HepG2 (cell line): ENCODE data around the gene AKR1A1. TPM values are rescaled to one million over a fixed set of nuclear protein-coding genes. Genes with fewer than 3 reads are reported as not detected.

Source experiments
- CEBPG ChIP-seq: IDR thresholded peaks from 2 replicates; pipeline ENCODE4 v1.6.1; 2016
- HMG20B ChIP-seq: conservative IDR thresholded peaks from 2 replicates; pipeline ENCODE4 v1.6.1; 2016; ENCODE audit warnings: missing genetic modification reagents, missing compliant biosample characterization
- HMGXB3 ChIP-seq: sonication (generic); formaldehyde crosslinking; IDR thresholded peaks from 2 replicates; pipeline ENCODE4 v1.4.0; 2020; ENCODE audit warnings: missing genetic modification reagents, borderline replicate concordance
- KAT2B ChIP-seq: fragments of 150-350 bp; IDR thresholded peaks from 2 replicates; pipeline ENCODE4 v1.6.1; 2014; ENCODE audit warnings: low read depth, low read length, borderline replicate concordance
- MLX ChIP-seq: IDR thresholded peaks from 2 replicates; pipeline ENCODE4 v1.6.1; 2016
- SOX5 ChIP-seq: IDR thresholded peaks from 2 replicates; pipeline ENCODE4 v1.6.1; 2016; ENCODE audit warnings: borderline replicate concordance
- ZFP90 ChIP-seq: sonication (generic); formaldehyde crosslinking; IDR thresholded peaks from 2 replicates; pipeline ENCODE4 v1.8.0; 2022; ENCODE audit warnings: missing genetic modification reagents, mild to moderate bottlenecking, inconsistent platforms, borderline replicate concordance
- ZHX1 ChIP-seq: sonication (generic); formaldehyde crosslinking; IDR thresholded peaks from 2 replicates; pipeline ENCODE4 v1.8.1; 2022; ENCODE audit warnings: low read depth, mild to moderate bottlenecking, missing genetic modification reagents
- ZMYM4 ChIP-seq: sonication (generic); formaldehyde crosslinking; IDR thresholded peaks from 2 replicates; pipeline ENCODE4 v1.8.1; 2023; ENCODE audit warnings: mild to moderate bottlenecking, missing genetic modification reagents
- ZNF253 ChIP-seq: sonication (generic); formaldehyde crosslinking; IDR thresholded peaks from 2 replicates; pipeline ENCODE4 v1.8.0; 2022; ENCODE audit warnings: mild to moderate bottlenecking, missing genetic modification reagents, borderline replicate concordance
- ZNF34 ChIP-seq: sonication (generic); formaldehyde crosslinking; IDR thresholded peaks from 2 replicates; pipeline ENCODE4 v1.4.0; 2020; ENCODE audit warnings: mild to moderate bottlenecking, missing genetic modification reagents, borderline replicate concordance
- ZNF510 ChIP-seq: sonication (generic); formaldehyde crosslinking; IDR thresholded peaks from 2 replicates; pipeline ENCODE4 v1.4.0; 2020; ENCODE audit warnings: low read depth, mild to moderate bottlenecking, missing genetic modification reagents
- ZNF607 ChIP-seq: sonication (generic); formaldehyde crosslinking; IDR thresholded peaks from 2 replicates; pipeline ENCODE4 v1.5.1; 2020; ENCODE audit warnings: missing genetic modification reagents, mild to moderate bottlenecking, borderline replicate concordance
- ZNF644 ChIP-seq: IDR thresholded peaks from 2 replicates; pipeline ENCODE4 v1.6.1; 2016; ENCODE audit warnings: low read depth
- ZSCAN31 ChIP-seq: sonication (generic); formaldehyde crosslinking; IDR thresholded peaks from 2 replicates; pipeline ENCODE4 v1.5.0; 2020; ENCODE audit warnings: low read depth, mild to moderate bottlenecking, missing genetic modification reagents
- polyA plus RNA-seq, 8 experiments: library from polyadenylated mRNA; depleted of rRNA in 3 of 8; stranded (reverse) in 7 of 8; unstranded in 1 of 8; fragments of >200 nt; fragmentation: Illumina TruSeq in 4 of 8; extraction: Trizol in 4 of 8; gene quantifications; 2 replicates each; pipeline versions ENCODE4 v1.2.1 to v1.2.3, GENCODE V29; 2011 to 2016; ENCODE audit warnings: low read depth in 4 of 8, missing spikeins in 1 of 8, mixed read lengths in 1 of 8; ENCODE audit not compliant: insufficient read depth in 1 of 8
- total RNA-seq, 5 experiments: library from RNA; depleted of rRNA; stranded (reverse); fragments of >200 nt; fragmentation: Illumina TruSeq; extraction: Trizol; gene quantifications; 2 replicates each; pipeline ENCODE4 v1.2.3, GENCODE V29; 2016; ENCODE audit warnings: low read depth in 1 of 5
- TF ChIP-seq, protein P1 (sequence below): sonication (generic); formaldehyde crosslinking; conservative IDR thresholded peaks from 2 replicates; pipeline ENCODE4 v1.4.0; 2020; ENCODE audit warnings: missing genetic modification reagents
- TF ChIP-seq, protein P2 (sequence below): sonication (generic); formaldehyde crosslinking; IDR thresholded peaks from 2 replicates; pipeline ENCODE4 v1.5.0; 2020; ENCODE audit warnings: mild to moderate bottlenecking, missing genetic modification reagents, borderline replicate concordance

The AKR1A1 gene
- total and polyA plus RNA-seq, 2 of the 13 experiments (the other 11 are each of a cell fraction or from before 2014, with no cell fraction given), result 181 to 217 TPM

DNA sequence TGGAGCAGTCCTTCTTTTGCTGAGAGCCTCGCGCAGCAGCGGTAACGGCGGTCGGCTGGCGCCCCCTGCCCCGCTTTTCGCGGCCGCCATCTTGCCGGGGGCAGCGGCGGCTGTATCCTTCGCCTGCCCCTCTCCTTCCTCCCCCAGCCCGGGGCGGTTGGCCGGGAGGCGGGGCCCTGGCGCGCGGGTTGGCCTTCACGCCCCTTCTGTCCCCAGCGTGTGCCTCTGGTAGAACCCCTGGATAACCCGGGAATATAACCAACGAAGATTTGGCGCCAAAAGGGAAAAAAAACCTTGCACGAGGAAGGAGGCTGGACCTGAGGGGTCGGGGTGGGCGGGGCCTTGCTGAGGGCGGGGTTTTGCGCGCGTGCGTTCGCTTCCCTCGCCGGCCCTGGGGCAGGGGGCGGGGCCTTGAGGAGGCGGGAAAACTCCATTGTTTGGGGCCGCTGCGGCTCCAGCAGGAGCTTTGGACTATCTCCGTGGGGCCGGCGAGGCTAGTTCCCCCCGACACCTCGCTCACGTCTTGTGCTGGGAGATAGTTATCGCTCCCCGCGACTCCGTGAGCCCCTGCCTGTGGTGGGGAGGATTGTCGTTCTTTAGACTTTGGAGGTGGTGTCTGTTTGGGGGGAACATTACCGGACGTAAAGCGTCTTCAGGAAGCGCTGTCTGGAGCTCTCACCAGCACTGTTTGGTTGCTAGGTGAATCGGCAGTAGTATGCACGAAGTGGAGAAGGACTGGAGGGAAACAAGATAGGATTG is 33.9 kb downstream of the AKR1A1 start (continued):
- TF ChIP-seq KAT2B (no peak), ZFP90 (CRISPR knock-in tag) (no peak), ZNF644 (CRISPR knock-in tag) (no peak), ZNF607 (CRISPR knock-in tag) (0 out of 2 replicates have a peak, but pooled peaks have one; percentile 6), ZSCAN31 (CRISPR knock-in tag) (no peak), ZMYM4 (CRISPR knock-in tag) (no peak), HMGXB3 (no peak), CEBPG (CRISPR knock-in tag) (no peak), ZNF34 (CRISPR knock-in tag) (no peak), SOX5 (0 out of 2 replicates have a peak, but pooled peaks have one; percentile 36), ZNF510 (no peak), ZNF253 (CRISPR knock-in tag) (no peak), HMG20B (no peak), ZHX1 (CRISPR knock-in tag) (peak; percentile 67), MLX (CRISPR knock-in tag) (no peak)
- TF ChIP-seq, protein P1, sequence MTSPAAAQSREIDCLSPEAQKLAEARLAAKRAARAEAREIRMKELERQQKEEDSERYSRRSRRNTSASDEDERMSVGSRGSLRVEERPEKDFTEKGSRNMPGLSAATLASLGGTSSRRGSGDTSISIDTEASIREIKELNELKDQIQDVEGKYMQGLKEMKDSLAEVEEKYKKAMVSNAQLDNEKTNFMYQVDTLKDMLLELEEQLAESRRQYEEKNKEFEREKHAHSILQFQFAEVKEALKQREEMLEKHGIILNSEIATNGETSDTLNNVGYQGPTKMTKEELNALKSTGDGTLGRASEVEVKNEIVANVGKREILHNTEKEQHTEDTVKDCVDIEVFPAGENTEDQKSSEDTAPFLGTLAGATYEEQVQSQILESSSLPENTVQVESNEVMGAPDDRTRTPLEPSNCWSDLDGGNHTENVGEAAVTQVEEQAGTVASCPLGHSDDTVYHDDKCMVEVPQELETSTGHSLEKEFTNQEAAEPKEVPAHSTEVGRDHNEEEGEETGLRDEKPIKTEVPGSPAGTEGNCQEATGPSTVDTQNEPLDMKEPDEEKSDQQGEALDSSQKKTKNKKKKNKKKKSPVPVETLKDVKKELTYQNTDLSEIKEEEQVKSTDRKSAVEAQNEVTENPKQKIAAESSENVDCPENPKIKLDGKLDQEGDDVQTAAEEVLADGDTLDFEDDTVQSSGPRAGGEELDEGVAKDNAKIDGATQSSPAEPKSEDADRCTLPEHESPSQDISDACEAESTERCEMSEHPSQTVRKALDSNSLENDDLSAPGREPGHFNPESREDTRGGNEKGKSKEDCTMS (CRISPR knock-in tag), result no peak
- TF ChIP-seq, protein P2, sequence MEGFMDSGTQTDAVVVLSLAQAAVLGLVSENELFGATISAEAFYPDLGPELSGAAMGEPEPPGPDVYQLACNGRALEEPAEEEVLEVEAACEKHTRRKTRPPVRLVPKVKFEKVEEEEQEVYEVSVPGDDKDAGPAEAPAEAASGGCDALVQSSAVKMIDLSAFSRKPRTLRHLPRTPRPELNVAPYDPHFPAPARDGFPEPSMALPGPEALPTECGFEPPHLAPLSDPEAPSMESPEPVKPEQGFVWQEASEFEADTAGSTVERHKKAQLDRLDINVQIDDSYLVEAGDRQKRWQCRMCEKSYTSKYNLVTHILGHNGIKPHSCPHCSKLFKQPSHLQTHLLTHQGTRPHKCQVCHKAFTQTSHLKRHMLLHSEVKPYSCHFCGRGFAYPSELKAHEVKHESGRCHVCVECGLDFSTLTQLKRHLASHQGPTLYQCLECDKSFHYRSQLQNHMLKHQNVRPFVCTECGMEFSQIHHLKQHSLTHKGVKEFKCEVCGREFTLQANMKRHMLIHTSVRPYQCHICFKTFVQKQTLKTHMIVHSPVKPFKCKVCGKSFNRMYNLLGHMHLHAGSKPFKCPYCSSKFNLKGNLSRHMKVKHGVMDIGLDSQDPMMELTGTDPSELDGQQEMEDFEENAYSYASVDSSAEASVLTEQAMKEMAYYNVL (CRISPR knock-in tag), result no peak
